DOHH2 (cell line): ENCODE data around the gene RBM44.

Experiments
- EZH2phosphoT487 ChIP-seq: fragments of 200-600 bp; sonication (generic); IDR thresholded peaks from 2 replicates; pipeline ENCODE4 v1.6.1; 2017; ENCODE audit warnings: borderline replicate concordance, mild to moderate bottlenecking, antibody characterized with exemption, low read length, moderate library complexity, mixed read lengths
- TF ChIP-seq, protein P1 (sequence below): fragments of 200-600 bp; sonication (generic); IDR thresholded peaks from one replicate; pipeline ENCODE4 v1.5.1; 2014; ENCODE audit warnings: antibody characterized with exemption, mild to moderate bottlenecking, low read depth, low read length; ENCODE audit not compliant: poor library complexity, severe bottlenecking

GRCh38 chr2:237841051-237841450 is 42.5 kb downstream of the RBM44 start:
- TF ChIP-seq, protein P1, sequence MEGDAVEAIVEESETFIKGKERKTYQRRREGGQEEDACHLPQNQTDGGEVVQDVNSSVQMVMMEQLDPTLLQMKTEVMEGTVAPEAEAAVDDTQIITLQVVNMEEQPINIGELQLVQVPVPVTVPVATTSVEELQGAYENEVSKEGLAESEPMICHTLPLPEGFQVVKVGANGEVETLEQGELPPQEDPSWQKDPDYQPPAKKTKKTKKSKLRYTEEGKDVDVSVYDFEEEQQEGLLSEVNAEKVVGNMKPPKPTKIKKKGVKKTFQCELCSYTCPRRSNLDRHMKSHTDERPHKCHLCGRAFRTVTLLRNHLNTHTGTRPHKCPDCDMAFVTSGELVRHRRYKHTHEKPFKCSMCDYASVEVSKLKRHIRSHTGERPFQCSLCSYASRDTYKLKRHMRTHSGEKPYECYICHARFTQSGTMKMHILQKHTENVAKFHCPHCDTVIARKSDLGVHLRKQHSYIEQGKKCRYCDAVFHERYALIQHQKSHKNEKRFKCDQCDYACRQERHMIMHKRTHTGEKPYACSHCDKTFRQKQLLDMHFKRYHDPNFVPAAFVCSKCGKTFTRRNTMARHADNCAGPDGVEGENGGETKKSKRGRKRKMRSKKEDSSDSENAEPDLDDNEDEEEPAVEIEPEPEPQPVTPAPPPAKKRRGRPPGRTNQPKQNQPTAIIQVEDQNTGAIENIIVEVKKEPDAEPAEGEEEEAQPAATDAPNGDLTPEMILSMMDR: no peak
- TF ChIP-seq EZH2phosphoT487: no peak
